Astrocyte of the spinal cord (primary cell): ENCODE measurements around the gene S100A8.

Experiments
- DNase-seq: peaks from one replicate; pipeline ENCODE4 v3.0.0; 2011; ENCODE audit warnings: low read depth, low spot score
- H3K4me3 ChIP-seq: 2 replicates; pipeline ENCODE4 v1.5.1; 2011; ENCODE audit warnings: low read depth, mild to moderate bottlenecking, low read length, moderate library complexity
- in situ Hi-C: cut with HindIII; loops from 2 replicates; pipeline ENCODE4 v1.10.0; 2017; ENCODE audit warnings: low sequenced_read_pairs
- TF ChIP-seq, protein P1 (sequence below): IDR thresholded peaks from 2 replicates; pipeline ENCODE4 v1.5.1; 2012; ENCODE audit warnings: low read depth, mild to moderate bottlenecking, low read length, inconsistent platforms

Gene S100A8

GRCh38 chr1:153403421-153404085 is 12.7 kb upstream of the S100A8 start:
- no peak overlapping the region for H3K4me3 ChIP-seq
- TF ChIP-seq, protein P1, sequence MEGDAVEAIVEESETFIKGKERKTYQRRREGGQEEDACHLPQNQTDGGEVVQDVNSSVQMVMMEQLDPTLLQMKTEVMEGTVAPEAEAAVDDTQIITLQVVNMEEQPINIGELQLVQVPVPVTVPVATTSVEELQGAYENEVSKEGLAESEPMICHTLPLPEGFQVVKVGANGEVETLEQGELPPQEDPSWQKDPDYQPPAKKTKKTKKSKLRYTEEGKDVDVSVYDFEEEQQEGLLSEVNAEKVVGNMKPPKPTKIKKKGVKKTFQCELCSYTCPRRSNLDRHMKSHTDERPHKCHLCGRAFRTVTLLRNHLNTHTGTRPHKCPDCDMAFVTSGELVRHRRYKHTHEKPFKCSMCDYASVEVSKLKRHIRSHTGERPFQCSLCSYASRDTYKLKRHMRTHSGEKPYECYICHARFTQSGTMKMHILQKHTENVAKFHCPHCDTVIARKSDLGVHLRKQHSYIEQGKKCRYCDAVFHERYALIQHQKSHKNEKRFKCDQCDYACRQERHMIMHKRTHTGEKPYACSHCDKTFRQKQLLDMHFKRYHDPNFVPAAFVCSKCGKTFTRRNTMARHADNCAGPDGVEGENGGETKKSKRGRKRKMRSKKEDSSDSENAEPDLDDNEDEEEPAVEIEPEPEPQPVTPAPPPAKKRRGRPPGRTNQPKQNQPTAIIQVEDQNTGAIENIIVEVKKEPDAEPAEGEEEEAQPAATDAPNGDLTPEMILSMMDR, result no peak
- in situ Hi-C loops, result no loop called here
- DNase-seq, result no peak

DNA sequence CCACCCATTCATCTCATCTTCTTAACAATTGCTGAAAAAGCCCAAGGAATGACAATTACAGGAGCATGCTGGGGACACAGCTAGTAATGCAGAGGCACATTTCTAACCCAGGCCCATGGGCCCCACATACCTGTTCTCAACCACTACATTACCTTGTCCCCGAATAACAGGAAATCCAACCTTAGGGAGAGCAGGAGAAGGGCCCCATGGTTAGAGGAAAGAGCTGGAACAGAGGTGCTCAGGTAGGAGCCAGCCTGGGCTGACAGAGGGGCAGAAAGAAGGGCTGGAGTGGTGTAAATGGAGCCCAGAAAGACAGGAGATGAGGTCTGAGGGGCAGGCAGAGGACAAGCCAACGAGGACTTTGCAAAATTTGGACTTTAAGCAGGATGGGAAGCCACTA is 11.4 kb upstream of the S100A8 start:
- DNase-seq, result no peak
- no peak overlapping the region for H3K4me3 ChIP-seq
- TF ChIP-seq, protein P1, result no peak
- in situ Hi-C loops, result no loop called here

DNA sequence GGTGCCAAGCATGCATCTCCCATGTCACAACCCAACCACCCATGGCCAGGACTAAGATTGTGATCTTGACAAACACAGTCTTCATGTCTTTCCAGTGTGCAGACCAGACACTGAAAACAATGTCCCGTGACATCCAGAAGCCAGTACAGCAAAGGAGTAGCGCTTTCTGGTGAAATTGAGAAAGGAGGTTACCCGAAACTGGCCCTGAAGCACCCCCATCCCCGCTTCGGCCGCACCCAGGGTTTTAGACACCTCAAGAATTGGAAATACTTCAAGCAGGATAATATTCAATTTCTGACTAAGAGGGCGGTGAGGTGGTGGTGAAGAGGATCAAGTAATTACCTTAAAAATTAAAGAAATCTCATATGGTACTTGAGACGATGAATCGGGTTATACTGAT is 10.6 kb upstream of the S100A8 start:
- in situ Hi-C loops, result no loop called here
- no peak overlapping the region for H3K4me3 ChIP-seq
- TF ChIP-seq, protein P1, result no peak
- DNase-seq, result no peak

GRCh38 chr1:153400244-153400643 is 9.4 kb upstream of the S100A8 start:
- in situ Hi-C loops, result no loop called here
- TF ChIP-seq, protein P1, result no peak
- no peak for DNase-seq
- H3K4me3 ChIP-seq, result no peak overlapping the region

GRCh38 chr1:153399401-153400055 is 8.7 kb upstream of the S100A8 start:
- DNase-seq, result no peak
- TF ChIP-seq, protein P1, result no peak
- in situ Hi-C loops, result no loop called here
- no peak overlapping the region for H3K4me3 ChIP-seq

- in situ Hi-C loops, result no loop called here
- TF ChIP-seq, protein P1, result no peak
- no peak overlapping the region for H3K4me3 ChIP-seq
- DNase-seq, result no peak
Observed at GRCh38 chr1:153397924-153398651, 7.2 kb upstream of the S100A8 start.
